Glutamatergic neuron (in vitro differentiated cells): ENCODE measurements around the gene ROS1. TPM values are rescaled to one million over a fixed set of nuclear protein-coding genes. Genes with fewer than 3 reads are reported as not detected.

ENCODE experiments used
- DNase-seq: peaks from one replicate; pipeline ENCODE4 v3.0.0; 2022
- H3K27ac Mint-ChIP-seq: one replicate; pipeline ENCODE4 v1.8.0; 2020; ENCODE audit warnings: mild to moderate bottlenecking, mixed read lengths, inconsistent platforms; ENCODE audit not compliant: unreplicated experiment
- H3K27me3 Mint-ChIP-seq: one replicate; pipeline ENCODE4 v1.8.0; 2020; ENCODE audit warnings: mild to moderate bottlenecking, moderate library complexity, mixed read lengths, inconsistent platforms; ENCODE audit not compliant: unreplicated experiment
- H3K36me3 Mint-ChIP-seq: one replicate; pipeline ENCODE4 v1.8.0; 2020; ENCODE audit warnings: mild to moderate bottlenecking, mixed read lengths, inconsistent platforms; ENCODE audit not compliant: unreplicated experiment
- H3K4me1 Mint-ChIP-seq: one replicate; pipeline ENCODE4 v1.8.0; 2020; ENCODE audit warnings: mild to moderate bottlenecking, low read depth, mixed read lengths, inconsistent platforms; ENCODE audit not compliant: unreplicated experiment
- H3K4me3 Mint-ChIP-seq: one replicate; pipeline ENCODE4 v1.8.0; 2020; ENCODE audit warnings: mild to moderate bottlenecking, mixed read lengths, inconsistent platforms; ENCODE audit not compliant: unreplicated experiment
- H3K9me3 Mint-ChIP-seq: one replicate; pipeline ENCODE4 v1.8.0; 2020; ENCODE audit warnings: mild to moderate bottlenecking, moderate library complexity, mixed read lengths, inconsistent platforms; ENCODE audit not compliant: unreplicated experiment
- total RNA-seq: library from RNA; stranded (reverse); fragmentation: NEBNext Ultra II Directional; extraction: Animal tissue kit (Norgen Biotek cat#: 25700); gene quantifications from one replicate; pipeline ENCODE4 v1.2.1, GENCODE V29; 2021; ENCODE audit not compliant: unreplicated experiment
- TF ChIP-seq, protein P1 (sequence below): fragments of 200-600 bp; sonication (generic); IDR thresholded peaks from one replicate; pipeline ENCODE4 v1.5.0; 2021; ENCODE audit not compliant: partially characterized antibody, unreplicated experiment

ROS1 gene
- total RNA-seq, 1 donor from 2014 or later: not detected

DNA sequence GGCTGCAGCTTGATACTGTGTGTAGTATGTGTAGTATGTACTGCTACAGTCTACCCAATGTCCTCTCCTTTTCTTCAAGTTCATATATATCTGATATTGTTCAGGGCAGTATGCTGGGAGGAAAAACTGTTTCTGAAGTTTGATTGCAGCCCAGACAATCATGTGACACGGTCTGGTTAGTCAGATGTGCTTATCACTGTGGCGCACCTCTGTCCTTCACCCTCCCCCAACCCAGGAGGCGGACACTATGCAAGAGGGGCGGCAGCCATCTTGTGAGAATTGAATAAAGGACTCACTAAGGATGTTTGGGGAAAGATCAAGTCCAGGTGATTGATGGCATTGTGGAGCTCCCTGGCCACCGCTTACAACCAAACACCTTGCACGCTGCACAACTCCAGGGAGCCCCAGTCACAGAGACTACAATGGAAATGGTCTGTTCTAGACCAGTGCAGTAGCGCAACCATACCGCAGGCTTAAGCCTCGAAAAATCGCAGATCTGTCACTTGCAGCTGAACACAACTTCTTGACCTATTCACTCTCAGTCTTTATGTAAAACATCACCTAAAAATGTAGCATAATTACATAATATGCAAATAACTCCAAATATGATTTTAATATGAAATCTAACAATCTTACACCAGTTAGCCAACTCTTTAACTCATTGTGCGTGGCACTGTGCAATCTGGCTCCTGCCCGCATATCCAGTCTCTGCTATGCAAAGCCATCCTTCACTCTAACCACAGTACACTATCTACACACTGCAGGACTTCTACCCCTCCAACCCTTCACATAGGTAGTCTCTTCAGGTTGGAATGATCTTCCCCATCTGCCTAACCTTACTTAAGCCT lies 81.1 kb downstream of the ROS1 start:
- no peaks in the 10 kb centered on the region for H3K4me1 Mint-ChIP-seq
- no peak overlapping the region for H3K4me3 Mint-ChIP-seq
- DNase-seq: no peak
- TF ChIP-seq, protein P1, sequence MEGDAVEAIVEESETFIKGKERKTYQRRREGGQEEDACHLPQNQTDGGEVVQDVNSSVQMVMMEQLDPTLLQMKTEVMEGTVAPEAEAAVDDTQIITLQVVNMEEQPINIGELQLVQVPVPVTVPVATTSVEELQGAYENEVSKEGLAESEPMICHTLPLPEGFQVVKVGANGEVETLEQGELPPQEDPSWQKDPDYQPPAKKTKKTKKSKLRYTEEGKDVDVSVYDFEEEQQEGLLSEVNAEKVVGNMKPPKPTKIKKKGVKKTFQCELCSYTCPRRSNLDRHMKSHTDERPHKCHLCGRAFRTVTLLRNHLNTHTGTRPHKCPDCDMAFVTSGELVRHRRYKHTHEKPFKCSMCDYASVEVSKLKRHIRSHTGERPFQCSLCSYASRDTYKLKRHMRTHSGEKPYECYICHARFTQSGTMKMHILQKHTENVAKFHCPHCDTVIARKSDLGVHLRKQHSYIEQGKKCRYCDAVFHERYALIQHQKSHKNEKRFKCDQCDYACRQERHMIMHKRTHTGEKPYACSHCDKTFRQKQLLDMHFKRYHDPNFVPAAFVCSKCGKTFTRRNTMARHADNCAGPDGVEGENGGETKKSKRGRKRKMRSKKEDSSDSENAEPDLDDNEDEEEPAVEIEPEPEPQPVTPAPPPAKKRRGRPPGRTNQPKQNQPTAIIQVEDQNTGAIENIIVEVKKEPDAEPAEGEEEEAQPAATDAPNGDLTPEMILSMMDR: no peak
- H3K36me3 Mint-ChIP-seq: no peaks in the 10 kb centered on the region
- no peak overlapping the region for H3K27ac Mint-ChIP-seq
- no peaks in the 10 kb centered on the region for H3K9me3 Mint-ChIP-seq
- no peaks in the 10 kb centered on the region for H3K27me3 Mint-ChIP-seq

DNA sequence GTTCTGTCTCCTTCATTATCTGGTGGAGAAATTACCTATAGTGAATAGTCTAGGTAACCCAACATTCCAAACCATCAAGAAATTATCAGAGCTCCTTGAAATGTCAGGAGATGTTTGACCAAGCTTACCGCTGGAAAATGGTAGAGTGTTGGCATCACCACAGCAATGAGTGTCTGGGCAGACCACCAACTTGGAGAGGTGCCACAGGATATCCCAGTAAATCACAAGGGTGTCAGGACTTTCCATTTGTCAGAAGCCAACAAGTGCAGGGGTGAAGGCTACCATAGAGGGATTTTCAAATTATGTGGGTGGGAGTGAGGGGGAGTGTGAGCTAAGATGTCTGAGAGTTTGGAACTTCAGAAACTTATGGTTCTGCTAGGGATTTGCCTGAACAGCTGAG lies 87.2 kb downstream of the ROS1 start:
- TF ChIP-seq, protein P1: no peak
- Mint-ChIP-seq H3K27ac (no peak overlapping the region), H3K4me1 (no peaks in the 10 kb centered on the region), H3K9me3 (no peaks in the 10 kb centered on the region), H3K27me3 (peaks cover 2% of the 10 kb centered on the region), H3K36me3 (no peaks in the 10 kb centered on the region), H3K4me3 (no peak overlapping the region)
- no peak for DNase-seq

DNA sequence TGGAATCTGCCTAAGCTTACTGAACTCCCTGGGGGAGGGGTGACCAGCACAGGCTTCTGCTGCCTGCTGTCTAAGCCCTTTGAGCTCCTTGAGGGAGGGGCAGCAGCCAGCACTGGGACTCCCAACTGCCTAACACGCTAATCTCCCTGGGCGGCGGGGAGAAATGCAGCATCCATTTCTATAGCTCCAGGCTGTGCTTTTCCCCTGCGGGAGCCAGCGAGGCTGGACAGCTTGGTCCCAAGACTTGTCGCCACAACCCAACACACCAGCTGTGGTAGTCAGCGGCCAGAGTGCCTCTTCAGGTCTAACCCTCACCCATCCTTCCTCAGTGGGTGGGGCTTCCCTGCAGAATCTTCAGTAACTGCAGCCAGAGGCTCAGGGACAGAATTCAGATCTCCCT lies 95.8 kb downstream of the ROS1 start:
- no peak overlapping the region for H3K27ac Mint-ChIP-seq
- no peaks in the 10 kb centered on the region for H3K9me3 Mint-ChIP-seq
- no peak overlapping the region for H3K4me3 Mint-ChIP-seq
- no peaks in the 10 kb centered on the region for H3K4me1 Mint-ChIP-seq
- peak; percentile 25 for DNase-seq
- no peaks in the 10 kb centered on the region for H3K27me3 Mint-ChIP-seq
- TF ChIP-seq, protein P1: no peak
- no peaks in the 10 kb centered on the region for H3K36me3 Mint-ChIP-seq

DNA sequence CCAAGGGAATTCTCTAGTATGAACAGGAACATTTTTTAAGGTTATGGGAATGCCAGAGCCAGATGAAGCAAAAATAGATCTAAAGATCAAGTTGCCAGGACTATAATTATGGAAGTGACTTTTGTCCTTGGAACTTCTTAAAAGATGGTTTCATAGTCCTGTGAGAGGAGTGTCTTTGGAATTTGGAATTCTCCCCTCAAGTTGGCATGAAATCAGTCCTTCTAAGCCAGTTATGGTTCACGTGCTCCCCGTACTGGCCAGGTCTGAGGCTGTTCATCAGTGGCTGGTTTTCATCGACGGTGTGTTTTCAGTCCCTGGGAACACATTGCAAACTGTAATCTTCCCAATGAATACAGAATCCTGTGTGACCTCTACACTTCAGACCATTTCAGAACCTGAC lies 97.2 kb downstream of the ROS1 start:
- Mint-ChIP-seq H3K9me3 (no peaks in the 10 kb centered on the region), H3K27me3 (no peaks in the 10 kb centered on the region), H3K27ac (no peak overlapping the region), H3K36me3 (no peaks in the 10 kb centered on the region), H3K4me3 (no peak overlapping the region), H3K4me1 (no peaks in the 10 kb centered on the region)
- no peak for DNase-seq
- TF ChIP-seq, protein P1: no peak

DNA sequence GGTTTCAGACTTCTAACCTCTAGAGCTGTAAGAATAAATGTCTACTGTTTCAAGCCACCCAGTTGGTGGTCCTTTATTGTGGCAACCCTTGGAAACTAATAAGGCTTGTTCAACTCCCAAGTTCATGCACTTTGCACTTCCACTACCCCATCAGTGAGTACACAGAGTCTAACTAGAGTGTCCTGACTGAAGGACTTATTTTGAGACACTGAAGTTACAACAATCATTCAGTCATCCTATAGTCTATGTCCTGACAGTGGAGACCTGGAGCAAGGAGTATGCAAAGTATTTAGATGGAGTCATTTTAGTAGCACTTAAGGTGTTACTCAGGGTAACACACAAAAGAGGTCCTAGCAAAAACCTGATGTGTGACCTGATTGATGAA lies 97.7 kb downstream of the ROS1 start:
- Mint-ChIP-seq H3K36me3 (no peaks in the 10 kb centered on the region), H3K27me3 (no peaks in the 10 kb centered on the region), H3K27ac (no peak overlapping the region), H3K4me1 (no peaks in the 10 kb centered on the region), H3K4me3 (no peak overlapping the region), H3K9me3 (no peaks in the 10 kb centered on the region)
- TF ChIP-seq, protein P1: no peak
- DNase-seq: no peak
